ENCODE results near the gene TMEM179B. TPM values are rescaled to one million over a fixed set of nuclear protein-coding genes. Genes with fewer than 3 reads are reported as not detected.

Gene TMEM179B
- total and polyA plus RNA-seq, 9 of the 15 experiments (the other 6 are each of a cell fraction or from before 2014, with no cell fraction given) = 27.7 to 105 (median 37.0) TPM

GRCh38 chr11:62839050-62839945 is 52.1 kb downstream of the TMEM179B start, which contains the start of gene WDR74 (continued):
- TF ChIP-seq ZNF263 (CRISPR knock-in tag; IDR thresholded peaks at IDR 0.05; ENCODE audit: borderline replicate concordance) (0 out of 2 replicates have a peak, but pooled peaks have one; percentile 30), MTA1 (IDR thresholded peaks at IDR 0.05; ENCODE audit: borderline replicate concordance) (peak; percentile 99), CBX1 (IDR thresholded peaks at IDR 0.05; ENCODE audit: low read depth) (no peak), FOXA1 (IDR thresholded peaks at IDR 0.05; ENCODE audit: borderline replicate concordance) (no peak), CXXC5 (CRISPR knock-in tag; IDR thresholded peaks at IDR 0.05) (peak; percentile 59), MECOM (CRISPR knock-in tag; IDR thresholded peaks at IDR 0.05) (no peak), ZNF717 (CRISPR knock-in tag; IDR thresholded peaks at IDR 0.05) (no peak), ASH1L (IDR thresholded peaks at IDR 0.05; ENCODE audit: borderline replicate concordance, low read depth, partially characterized antibody) (no peak), CHD1 (IDR thresholded peaks at IDR 0.05; ENCODE audit: low read length) (peak; percentile 61), JUNB (CRISPR knock-in tag; conservative IDR thresholded peaks at IDR 0.05) (no peak), ZNF311 (CRISPR knock-in tag; IDR thresholded peaks at IDR 0.05) (no peak), STAT6 (CRISPR knock-in tag; IDR thresholded peaks at IDR 0.05) (no peak), BDP1 (IDR thresholded peaks at IDR 0.05; ENCODE audit: insufficient read depth, insufficient read length) (no peak), ZNF280A (IDR thresholded peaks at IDR 0.05; ENCODE audit: low read depth, partially characterized antibody) (no peak), ZNF609 (CRISPR knock-in tag; IDR thresholded peaks at IDR 0.05; ENCODE audit: borderline replicate concordance) (peak; percentile 88; the same call in 1 of the 2 replicates), MEIS2 (IDR thresholded peaks at IDR 0.05; ENCODE audit: partially characterized antibody) (no peak), NFE2 (IDR thresholded peaks at IDR 0.05; ENCODE audit: low read depth) (peak; percentile 20; the same call in 1 of the 2 replicates)
